Activated B cell treated with CpG ODN at 0.5 μM for 24 hours (primary cell): ENCODE data around the gene NRCAM. TPM values are rescaled to one million over a fixed set of nuclear protein-coding genes. Genes with fewer than 3 reads are reported as not detected.

ENCODE experiments used
- ATAC-seq: fragments of 200-7000 bp; cut with Tn5 transposase; one replicate; pipeline ENCODE4 v1.10.0; 2021; ENCODE audit warnings: low read depth, mild to moderate bottlenecking, moderate library complexity
- CTCF ChIA-PET: fragments of 350-600 bp; sonication (Branson Sonifier 250); formaldehyde crosslinking; loops from one replicate; lab custom pipeline; 2021; ENCODE audit warnings: antibody characterized with exemption; lab: Charles Lee
- POLR2A ChIA-PET: fragments of 350-600 bp; sonication (Branson Sonifier 250); formaldehyde crosslinking; loops from one replicate; lab custom pipeline; 2021; ENCODE audit warnings: antibody characterized with exemption; lab: Charles Lee
- DNase-seq: peaks from one replicate; pipeline ENCODE4 v3.0.0; 2022
- H3K27ac Mint-ChIP-seq: one replicate; pipeline ENCODE4 v1.8.0; 2020; ENCODE audit warnings: mixed read lengths
- H3K27me3 Mint-ChIP-seq: one replicate; pipeline ENCODE4 v1.8.0; 2021; ENCODE audit warnings: mixed read lengths
- H3K36me3 Mint-ChIP-seq: one replicate; pipeline ENCODE4 v1.8.0; 2021; ENCODE audit warnings: low read depth, mixed read lengths
- H3K4me1 Mint-ChIP-seq: one replicate; pipeline ENCODE4 v1.8.0; 2021; ENCODE audit warnings: mixed read lengths
- H3K4me3 Mint-ChIP-seq: one replicate; pipeline ENCODE4 v1.8.0; 2020; ENCODE audit warnings: mild to moderate bottlenecking, mixed read lengths
- H3K9me3 Mint-ChIP-seq: one replicate; pipeline ENCODE4 v1.8.0; 2020; ENCODE audit warnings: mixed read lengths
- intact Hi-C: fragments of 100-400 bp; cut with micrococcal nuclease; formaldehyde crosslinking; loops from one replicate; pipeline ENCODE4 v1.15.1; 2024
- total RNA-seq: library from RNA; stranded (reverse); gene quantifications from 2 replicates; pipeline ENCODE4 v1.2.3, GENCODE V29; 2022
- TF ChIP-seq, protein P1 (sequence below): fragments of 200-600 bp; IDR thresholded peaks from one replicate; pipeline ENCODE4 v1.8.0; 2022; ENCODE audit warnings: antibody characterized with exemption, mild to moderate bottlenecking

The NRCAM gene
- total RNA-seq, 1 donor from 2014 or later = 2.2 TPM

DNA sequence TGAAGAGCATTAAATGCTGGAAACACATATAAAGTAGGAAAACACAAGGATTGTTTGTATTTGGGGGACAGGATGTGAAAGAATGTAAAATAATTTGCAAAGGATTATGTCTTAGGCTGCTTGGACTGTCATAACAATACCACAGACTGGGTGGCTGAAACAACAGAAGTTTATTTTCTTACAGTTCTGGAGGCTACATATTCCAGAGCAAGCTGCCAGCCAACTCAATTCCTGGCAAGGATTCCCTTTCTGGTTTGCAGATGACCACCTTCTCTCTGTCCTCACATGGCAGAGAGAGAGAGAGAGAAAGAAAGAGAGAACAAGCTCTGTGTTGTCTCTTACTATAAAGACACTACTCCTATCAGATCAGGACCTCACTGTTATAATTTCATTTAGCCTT, 317.3 kb downstream of the NRCAM start:
- ChIA-PET CTCF (interaction anchor here (1.5 to 4.5 kb wide), 2 partner anchors 7 to 25 kb away, joined by 3 to 34 read pairs; no protein-coding TSS in a partner anchor), POLR2A (interaction anchor here (1.0 kb wide), 1 partner anchor 387 kb away, joined by 3 read pairs; the partner anchor contains the start of gene PNPLA8)
- no peak overlapping the region for H3K27ac Mint-ChIP-seq
- H3K27me3 Mint-ChIP-seq = no peaks in the 10 kb centered on the region
- H3K9me3 Mint-ChIP-seq = no peaks in the 10 kb centered on the region
- H3K4me3 Mint-ChIP-seq = no peak overlapping the region
- intact Hi-C loops = loop anchor here (5.0 kb wide), 1 partner anchor 247 kb away; the partner anchor contains the start of gene DLD
- H3K4me1 Mint-ChIP-seq = peaks cover 27% of the 10 kb centered on the region
- no peak for DNase-seq
- TF ChIP-seq, protein P1, sequence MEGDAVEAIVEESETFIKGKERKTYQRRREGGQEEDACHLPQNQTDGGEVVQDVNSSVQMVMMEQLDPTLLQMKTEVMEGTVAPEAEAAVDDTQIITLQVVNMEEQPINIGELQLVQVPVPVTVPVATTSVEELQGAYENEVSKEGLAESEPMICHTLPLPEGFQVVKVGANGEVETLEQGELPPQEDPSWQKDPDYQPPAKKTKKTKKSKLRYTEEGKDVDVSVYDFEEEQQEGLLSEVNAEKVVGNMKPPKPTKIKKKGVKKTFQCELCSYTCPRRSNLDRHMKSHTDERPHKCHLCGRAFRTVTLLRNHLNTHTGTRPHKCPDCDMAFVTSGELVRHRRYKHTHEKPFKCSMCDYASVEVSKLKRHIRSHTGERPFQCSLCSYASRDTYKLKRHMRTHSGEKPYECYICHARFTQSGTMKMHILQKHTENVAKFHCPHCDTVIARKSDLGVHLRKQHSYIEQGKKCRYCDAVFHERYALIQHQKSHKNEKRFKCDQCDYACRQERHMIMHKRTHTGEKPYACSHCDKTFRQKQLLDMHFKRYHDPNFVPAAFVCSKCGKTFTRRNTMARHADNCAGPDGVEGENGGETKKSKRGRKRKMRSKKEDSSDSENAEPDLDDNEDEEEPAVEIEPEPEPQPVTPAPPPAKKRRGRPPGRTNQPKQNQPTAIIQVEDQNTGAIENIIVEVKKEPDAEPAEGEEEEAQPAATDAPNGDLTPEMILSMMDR = no peak
- H3K36me3 Mint-ChIP-seq = no peaks in the 10 kb centered on the region
- ATAC-seq = no peak

DNA sequence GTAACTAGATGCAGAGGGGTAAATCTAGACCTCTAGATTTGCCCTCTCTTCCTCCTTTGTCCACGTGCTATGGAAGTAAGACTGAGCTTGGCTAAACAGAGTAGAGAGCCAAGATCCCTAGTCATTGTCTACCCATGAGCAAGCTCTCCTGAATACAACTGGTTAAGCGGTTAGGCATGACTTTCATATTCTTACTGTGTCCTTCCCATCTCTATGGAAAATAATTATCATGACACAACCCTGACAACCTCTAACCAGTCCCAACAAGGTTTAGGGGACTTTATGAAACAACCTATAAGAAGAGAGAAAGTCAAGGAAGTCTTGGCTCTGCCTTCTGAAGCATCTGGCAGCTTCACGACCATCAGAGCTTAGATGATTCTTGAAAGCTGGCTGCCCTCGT, 318.2 kb downstream of the NRCAM start:
- POLR2A ChIA-PET = no interaction called here
- TF ChIP-seq, protein P1 = no peak

DNA sequence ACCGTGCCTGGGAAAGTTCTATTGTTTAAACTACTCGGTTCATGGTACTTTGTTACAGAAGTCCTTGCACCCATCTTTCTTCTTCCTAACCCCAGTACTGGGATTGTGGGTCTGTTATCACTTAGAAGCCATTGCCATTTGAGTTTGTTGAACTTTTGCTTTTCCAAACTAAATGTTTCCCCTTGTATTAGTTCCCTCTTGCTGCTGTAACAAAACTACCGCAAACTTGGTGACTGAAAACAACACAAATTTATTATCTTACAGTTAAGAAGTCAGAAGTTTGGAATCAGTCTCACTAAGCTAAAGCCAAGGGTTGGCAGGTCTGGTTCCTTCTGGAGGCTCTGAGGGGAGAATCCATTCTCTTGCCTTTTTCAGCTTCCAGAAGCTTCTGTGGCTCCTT, 319.2 kb downstream of the NRCAM start:
- H3K9me3 Mint-ChIP-seq = no peaks in the 10 kb centered on the region
- no peak for ATAC-seq
- H3K36me3 Mint-ChIP-seq = no peaks in the 10 kb centered on the region
- H3K4me1 Mint-ChIP-seq = peaks cover 30% of the 10 kb centered on the region
- ChIA-PET CTCF (interaction anchor here (4.5 kb wide), 1 partner anchor 9 kb away, joined by 34 read pairs; no protein-coding TSS in a partner anchor), POLR2A (no interaction called here)
- no peak for DNase-seq
- H3K27ac Mint-ChIP-seq = no peak overlapping the region
- no peaks in the 10 kb centered on the region for H3K27me3 Mint-ChIP-seq
- TF ChIP-seq, protein P1 = no peak
- intact Hi-C loops = loop anchor here (5.0 kb wide), 1 partner anchor 245 kb away; the partner anchor contains the start of gene DLD
- H3K4me3 Mint-ChIP-seq = no peak overlapping the region

More for the DNA sequence above, 318.2 kb downstream of the NRCAM start:
- ATAC-seq (no peak), DNase-seq (no peak)
- H3K27me3 Mint-ChIP-seq = no peaks in the 10 kb centered on the region
- intact Hi-C loops = loop anchor here (5.0 kb wide), 1 partner anchor 246 kb away; the partner anchor contains the start of gene DLD
- no peak overlapping the region for H3K4me3 Mint-ChIP-seq
- H3K4me1 Mint-ChIP-seq = peaks cover 30% of the 10 kb centered on the region
- no peaks in the 10 kb centered on the region for H3K9me3 Mint-ChIP-seq
- no peak overlapping the region for H3K27ac Mint-ChIP-seq
- no peaks in the 10 kb centered on the region for H3K36me3 Mint-ChIP-seq
- CTCF ChIA-PET = interaction anchor here (1.5 to 4.5 kb wide), 2 partner anchors 8 to 24 kb away, joined by 3 to 34 read pairs; no protein-coding TSS in a partner anchor

DNA sequence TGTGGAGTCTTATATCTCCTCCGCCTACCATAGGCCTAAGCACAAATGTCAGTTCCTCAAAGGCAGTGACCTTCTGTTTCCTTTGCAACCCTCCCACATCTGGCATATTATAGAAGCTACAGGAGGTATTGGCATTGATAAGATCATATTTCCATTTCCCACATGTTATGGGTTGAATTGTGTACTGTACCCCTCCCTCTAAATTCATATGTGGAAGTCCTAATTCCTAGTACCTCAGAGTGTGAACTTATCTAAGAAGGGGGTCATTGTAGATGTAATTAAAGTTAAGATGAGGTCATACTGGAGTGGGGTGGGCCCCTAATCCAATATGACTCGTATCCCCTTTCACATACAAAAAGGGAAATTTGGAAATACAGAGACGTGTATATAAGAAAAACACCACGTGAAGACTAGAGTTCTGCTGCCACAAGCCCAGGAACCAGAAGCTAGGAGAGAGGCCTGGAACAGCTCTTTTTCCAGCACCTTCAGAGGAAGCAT, 320.0 kb downstream of the NRCAM start:
- Mint-ChIP-seq H3K9me3 (no peaks in the 10 kb centered on the region), H3K4me1 (peaks cover 30% of the 10 kb centered on the region), H3K36me3 (no peaks in the 10 kb centered on the region), H3K4me3 (peak overlapping the region; percentile 52), H3K27ac (peak overlapping the region; percentile 87), H3K27me3 (no peaks in the 10 kb centered on the region)
- POLR2A ChIA-PET = interaction anchor here (0.8 to 1.1 kb wide), 3 partner anchors 367 to 967 kb away, joined by 3 to 4 read pairs (median 3); partner anchors contain the start of genes CBLL1 and HBP1
- intact Hi-C loops = loop anchor here (5.0 kb wide), 1 partner anchor 244 kb away; the partner anchor contains the start of gene DLD
- DNase-seq (no peak), ATAC-seq (peak; percentile 57)
- CTCF ChIA-PET = interaction anchor here (1.6 to 4.5 kb wide), 2 partner anchors 10 to 22 kb away, joined by 7 to 34 read pairs; no protein-coding TSS in a partner anchor
- TF ChIP-seq, protein P1 = no peak
